HEK293 (cell line): ENCODE results near the gene NPTXR.

Source experiments
- CTCF ChIA-PET: fragments of 350-600 bp; formaldehyde crosslinking; extraction: SDS; loops from one replicate; lab custom pipeline; 2021; ENCODE audit warnings: antibody characterized with exemption; lab: Yijun Ruan, JAX
- POLR2A ChIA-PET: fragments of 300-600 bp; formaldehyde crosslinking; extraction: SDS; loops from one replicate; lab custom pipeline; 2020; ENCODE audit warnings: antibody characterized with exemption, inconsistent platforms; lab: Yijun Ruan, JAX
- H3K27ac ChIP-seq: fragments of 200-500 bp; sonication (Bioruptor generic); 2 replicates; pipeline ENCODE4 v1.5.1; 2014; ENCODE audit warnings: low read depth, low read length, control low read depth, inconsistent platforms; ENCODE audit errors: extremely low read depth
- H3K36me3 ChIP-seq, 2 experiments: fragments of 200-500 bp in 1 of 2; sonication (Bioruptor generic) in 1 of 2; 1 replicate in 1 of 2; 2 replicates in 1 of 2; pipeline ENCODE4 v1.5.1; 2014 to 2017; ENCODE audit warnings: inconsistent platforms in 2 of 2, low read length in 2 of 2; ENCODE audit not compliant: control insufficient read depth in 2 of 2, insufficient read depth in 1 of 2
- H3K4me1 ChIP-seq: fragments of 200-500 bp; sonication (Bioruptor generic); 2 replicates; pipeline ENCODE4 v1.5.1; 2014; ENCODE audit warnings: mild to moderate bottlenecking, low read length, inconsistent platforms; ENCODE audit not compliant: control insufficient read depth, insufficient read depth
- H3K4me3 ChIP-seq: 2 replicates; pipeline ENCODE4 v1.5.1; 2011; ENCODE audit warnings: low read depth, mild to moderate bottlenecking, control low read depth, low read length, moderate library complexity
- H3K9me3 ChIP-seq: fragments of 200-500 bp; sonication (Bioruptor generic); 2 replicates; pipeline ENCODE4 v1.5.1; 2014; ENCODE audit warnings: low read depth, low read length, inconsistent platforms; ENCODE audit not compliant: control insufficient read depth, insufficient read depth
- MEIS1 ChIP-seq: sonication (generic); formaldehyde crosslinking; IDR thresholded peaks from 2 replicates; pipeline ENCODE4 v1.8.1; 2022; ENCODE audit warnings: missing genetic modification reagents, mild to moderate bottlenecking, borderline replicate concordance
- TCF7L2 ChIP-seq: IDR thresholded peaks from 2 replicates; pipeline ENCODE4 v1.6.1; 2011; ENCODE audit warnings: low read depth, mild to moderate bottlenecking, inconsistent platforms, low read length, moderate library complexity, borderline replicate concordance
- ZBTB7A ChIP-seq: fragments of 450-650 bp; formaldehyde crosslinking; IDR thresholded peaks from 2 replicates; pipeline ENCODE4 v1.5.1; 2016; ENCODE audit warnings: low read depth, missing biosample characterization, missing genetic modification characterization
- ZNF157 ChIP-seq: fragments of 450-650 bp; formaldehyde crosslinking; IDR thresholded peaks from 2 replicates; pipeline ENCODE4 v1.5.1; 2016; ENCODE audit warnings: missing biosample characterization, missing genetic modification characterization
- ZNF16 ChIP-seq: fragments of 450-650 bp; formaldehyde crosslinking; IDR thresholded peaks from 2 replicates; pipeline ENCODE4 v1.5.1; 2016; ENCODE audit warnings: low read depth, missing biosample characterization, missing genetic modification characterization
- ZNF169 ChIP-seq: fragments of 450-650 bp; formaldehyde crosslinking; IDR thresholded peaks from 2 replicates; pipeline ENCODE4 v1.5.1; 2016; ENCODE audit warnings: missing biosample characterization, missing genetic modification characterization
- ZNF211 ChIP-seq: fragments of 450-650 bp; formaldehyde crosslinking; IDR thresholded peaks from 2 replicates; pipeline ENCODE4 v1.5.1; 2016; ENCODE audit warnings: low read depth, missing biosample characterization, missing genetic modification characterization
- ZNF221 ChIP-seq: fragments of 450-650 bp; formaldehyde crosslinking; IDR thresholded peaks from 2 replicates; pipeline ENCODE4 v1.5.1; 2017; ENCODE audit warnings: missing biosample characterization, missing genetic modification characterization, borderline replicate concordance
- ZNF23 ChIP-seq: fragments of 450-650 bp; formaldehyde crosslinking; IDR thresholded peaks from 2 replicates; pipeline ENCODE4 v1.5.1; 2016; ENCODE audit warnings: missing biosample characterization, missing genetic modification characterization, borderline replicate concordance
- ZNF433 ChIP-seq: fragments of 450-650 bp; formaldehyde crosslinking; IDR thresholded peaks from 2 replicates; pipeline ENCODE4 v1.5.1; 2016; ENCODE audit warnings: missing biosample characterization, missing genetic modification characterization, low read depth
- ZNF514 ChIP-seq: fragments of 450-650 bp; formaldehyde crosslinking; IDR thresholded peaks from 2 replicates; pipeline ENCODE4 v1.5.1; 2016; ENCODE audit warnings: missing biosample characterization, missing genetic modification characterization
- ZNF585B ChIP-seq: fragments of 450-650 bp; formaldehyde crosslinking; IDR thresholded peaks from 2 replicates; pipeline ENCODE4 v1.5.1; 2016; ENCODE audit warnings: missing biosample characterization, missing genetic modification characterization
- TF ChIP-seq, protein P1 (sequence below): fragments of 450-650 bp; formaldehyde crosslinking; IDR thresholded peaks from 2 replicates; pipeline ENCODE4 v1.5.1; 2016; ENCODE audit warnings: missing biosample characterization, missing genetic modification characterization
- TF ChIP-seq, protein P2 (sequence below): fragments of 450-650 bp; formaldehyde crosslinking; IDR thresholded peaks from 2 replicates; pipeline ENCODE4 v1.5.1; 2016; ENCODE audit warnings: missing biosample characterization, missing genetic modification characterization
- TF ChIP-seq, protein P3 (sequence below): fragments of 450-650 bp; formaldehyde crosslinking; IDR thresholded peaks from 2 replicates; pipeline ENCODE4 v1.5.1; 2016; ENCODE audit warnings: missing biosample characterization, missing genetic modification characterization
- TF ChIP-seq, protein P4 (sequence below): fragments of 450-650 bp; formaldehyde crosslinking; IDR thresholded peaks from 2 replicates; pipeline ENCODE4 v1.5.1; 2016; ENCODE audit warnings: missing biosample characterization, missing genetic modification characterization, borderline replicate concordance

NPTXR gene

DNA sequence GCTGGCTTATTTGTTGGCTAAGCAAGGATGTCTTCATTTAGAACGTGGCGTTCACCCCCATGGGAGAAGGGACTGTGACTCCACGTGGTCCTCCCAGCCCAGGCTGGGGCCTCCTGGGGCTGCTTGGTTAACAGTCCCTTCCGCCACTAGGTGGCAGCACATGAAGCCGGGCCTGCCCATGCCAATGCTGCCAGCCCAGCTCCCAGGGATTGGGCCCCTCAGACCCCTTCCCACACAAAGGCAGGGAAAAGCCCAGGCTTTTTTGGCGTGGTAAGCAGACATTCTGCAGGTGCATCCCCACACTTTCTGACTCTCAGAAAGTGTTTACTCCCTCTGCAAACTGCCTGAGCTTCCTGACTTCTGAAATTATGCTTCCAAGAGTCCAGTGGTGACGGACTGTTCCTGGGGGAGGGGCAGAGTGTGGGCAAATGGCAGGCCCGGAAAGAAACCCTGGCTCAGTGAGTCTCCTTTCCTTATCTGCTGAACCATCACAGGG is 25.1 kb upstream of the NPTXR start (continued):
- TF ChIP-seq, protein P1, sequence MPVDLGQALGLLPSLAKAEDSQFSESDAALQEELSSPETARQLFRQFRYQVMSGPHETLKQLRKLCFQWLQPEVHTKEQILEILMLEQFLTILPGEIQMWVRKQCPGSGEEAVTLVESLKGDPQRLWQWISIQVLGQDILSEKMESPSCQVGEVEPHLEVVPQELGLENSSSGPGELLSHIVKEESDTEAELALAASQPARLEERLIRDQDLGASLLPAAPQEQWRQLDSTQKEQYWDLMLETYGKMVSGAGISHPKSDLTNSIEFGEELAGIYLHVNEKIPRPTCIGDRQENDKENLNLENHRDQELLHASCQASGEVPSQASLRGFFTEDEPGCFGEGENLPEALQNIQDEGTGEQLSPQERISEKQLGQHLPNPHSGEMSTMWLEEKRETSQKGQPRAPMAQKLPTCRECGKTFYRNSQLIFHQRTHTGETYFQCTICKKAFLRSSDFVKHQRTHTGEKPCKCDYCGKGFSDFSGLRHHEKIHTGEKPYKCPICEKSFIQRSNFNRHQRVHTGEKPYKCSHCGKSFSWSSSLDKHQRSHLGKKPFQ (tag by site-specific recombination): no peak
- TF ChIP-seq, protein P2, sequence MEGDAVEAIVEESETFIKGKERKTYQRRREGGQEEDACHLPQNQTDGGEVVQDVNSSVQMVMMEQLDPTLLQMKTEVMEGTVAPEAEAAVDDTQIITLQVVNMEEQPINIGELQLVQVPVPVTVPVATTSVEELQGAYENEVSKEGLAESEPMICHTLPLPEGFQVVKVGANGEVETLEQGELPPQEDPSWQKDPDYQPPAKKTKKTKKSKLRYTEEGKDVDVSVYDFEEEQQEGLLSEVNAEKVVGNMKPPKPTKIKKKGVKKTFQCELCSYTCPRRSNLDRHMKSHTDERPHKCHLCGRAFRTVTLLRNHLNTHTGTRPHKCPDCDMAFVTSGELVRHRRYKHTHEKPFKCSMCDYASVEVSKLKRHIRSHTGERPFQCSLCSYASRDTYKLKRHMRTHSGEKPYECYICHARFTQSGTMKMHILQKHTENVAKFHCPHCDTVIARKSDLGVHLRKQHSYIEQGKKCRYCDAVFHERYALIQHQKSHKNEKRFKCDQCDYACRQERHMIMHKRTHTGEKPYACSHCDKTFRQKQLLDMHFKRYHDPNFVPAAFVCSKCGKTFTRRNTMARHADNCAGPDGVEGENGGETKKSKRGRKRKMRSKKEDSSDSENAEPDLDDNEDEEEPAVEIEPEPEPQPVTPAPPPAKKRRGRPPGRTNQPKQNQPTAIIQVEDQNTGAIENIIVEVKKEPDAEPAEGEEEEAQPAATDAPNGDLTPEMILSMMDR (tag by site-specific recombination): peak; percentile 86

DNA sequence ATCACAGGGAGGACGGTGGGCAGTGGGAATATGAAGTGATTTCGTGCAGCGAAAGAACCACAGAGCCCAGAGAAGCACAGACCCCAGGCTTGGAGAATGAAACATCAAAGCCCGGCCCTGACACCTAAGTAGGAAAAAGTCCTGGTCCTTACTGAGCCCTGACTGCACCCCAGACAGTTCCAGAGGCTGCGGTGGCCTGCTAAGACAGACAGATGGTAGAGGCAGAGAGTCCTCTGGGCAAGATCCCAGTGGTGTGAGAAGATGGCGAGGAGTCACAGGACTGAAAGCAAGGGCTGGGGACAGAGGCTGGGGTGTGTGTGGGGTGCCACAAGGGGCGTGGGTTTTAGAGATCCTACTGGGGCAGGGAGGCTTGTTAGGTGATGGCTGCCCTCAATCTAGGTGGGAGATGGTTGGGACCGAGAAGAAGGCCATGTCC is 24.5 kb upstream of the NPTXR start:
- POLR2A ChIA-PET: interaction anchor here (2.2 kb wide), 1 partner anchor 25 kb away, joined by 6 read pairs; no protein-coding TSS in a partner anchor
- TF ChIP-seq MEIS1 (CRISPR knock-in tag): no peak
- TF ChIP-seq, protein P3, sequence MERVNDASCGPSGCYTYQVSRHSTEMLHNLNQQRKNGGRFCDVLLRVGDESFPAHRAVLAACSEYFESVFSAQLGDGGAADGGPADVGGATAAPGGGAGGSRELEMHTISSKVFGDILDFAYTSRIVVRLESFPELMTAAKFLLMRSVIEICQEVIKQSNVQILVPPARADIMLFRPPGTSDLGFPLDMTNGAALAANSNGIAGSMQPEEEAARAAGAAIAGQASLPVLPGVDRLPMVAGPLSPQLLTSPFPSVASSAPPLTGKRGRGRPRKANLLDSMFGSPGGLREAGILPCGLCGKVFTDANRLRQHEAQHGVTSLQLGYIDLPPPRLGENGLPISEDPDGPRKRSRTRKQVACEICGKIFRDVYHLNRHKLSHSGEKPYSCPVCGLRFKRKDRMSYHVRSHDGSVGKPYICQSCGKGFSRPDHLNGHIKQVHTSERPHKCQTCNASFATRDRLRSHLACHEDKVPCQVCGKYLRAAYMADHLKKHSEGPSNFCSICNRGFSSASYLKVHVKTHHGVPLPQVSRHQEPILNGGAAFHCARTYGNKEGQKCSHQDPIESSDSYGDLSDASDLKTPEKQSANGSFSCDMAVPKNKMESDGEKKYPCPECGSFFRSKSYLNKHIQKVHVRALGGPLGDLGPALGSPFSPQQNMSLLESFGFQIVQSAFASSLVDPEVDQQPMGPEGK: no peak
- CTCF ChIA-PET: interaction anchor here (0.5 to 5.1 kb wide), 21 partner anchors 10 to 443 kb away, joined by 3 to 128 read pairs (median 7); no protein-coding TSS in a partner anchor

DNA sequence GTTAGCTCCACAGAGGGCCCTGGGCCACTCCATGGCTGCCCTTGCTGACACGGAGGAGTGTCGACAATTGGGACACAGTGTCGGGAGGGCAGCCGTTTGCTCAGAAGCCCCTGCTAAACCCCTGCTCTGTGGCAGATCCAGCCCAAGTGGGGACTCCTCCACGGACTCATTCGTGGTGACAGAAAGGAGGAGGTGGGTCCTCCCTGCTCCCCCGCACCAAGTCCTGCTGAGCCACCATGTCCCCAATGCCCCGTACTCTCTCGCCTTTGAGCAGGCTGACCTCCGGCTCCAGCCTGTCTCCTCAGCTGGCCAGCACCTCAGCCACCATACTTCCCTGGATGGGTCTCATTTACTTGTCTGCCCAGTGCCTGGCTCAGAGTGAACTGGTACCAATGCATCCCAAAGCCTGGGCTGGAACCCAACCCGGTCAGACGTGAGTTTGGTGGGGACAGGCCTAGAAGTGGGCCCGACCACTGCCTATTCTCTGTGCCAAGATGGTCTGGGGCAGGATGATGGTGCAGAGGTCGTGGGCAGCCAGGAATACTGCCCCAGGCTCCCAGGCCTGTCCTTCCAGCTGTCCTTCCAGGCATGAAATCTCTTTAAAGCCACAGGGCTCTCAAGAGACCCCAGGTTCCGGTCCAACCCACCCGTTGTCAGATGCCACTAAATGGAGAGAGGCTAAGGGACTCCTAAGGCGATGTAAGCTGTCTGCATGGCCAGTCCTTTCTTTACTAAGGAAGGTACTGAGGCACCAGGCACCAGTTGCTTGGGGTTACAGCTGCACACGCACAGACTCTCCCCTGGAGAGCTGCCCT is 23.9 kb upstream of the NPTXR start:
- Histone ChIP-seq H3K4me3 (no peak overlapping the region), H3K4me1 (peaks cover 8% of the 10 kb centered on the region), H3K9me3 (no peaks in the 10 kb centered on the region), H3K27ac (no peak overlapping the region), H3K36me3 (peaks cover 13 to 68% of the 10 kb centered on the region in 2 experiments)
- ChIA-PET CTCF (interaction anchor here (0.5 to 5.1 kb wide), 7 partner anchors 14 to 138 kb away, joined by 3 to 128 read pairs (median 7); no protein-coding TSS in a partner anchor), POLR2A (interaction anchor here (0.7 to 1.4 kb wide), 2 partner anchors 25 to 451 kb away, joined by 3 to 6 read pairs; partner anchors contain the start of gene RPL3)
- TF ChIP-seq, protein P4, sequence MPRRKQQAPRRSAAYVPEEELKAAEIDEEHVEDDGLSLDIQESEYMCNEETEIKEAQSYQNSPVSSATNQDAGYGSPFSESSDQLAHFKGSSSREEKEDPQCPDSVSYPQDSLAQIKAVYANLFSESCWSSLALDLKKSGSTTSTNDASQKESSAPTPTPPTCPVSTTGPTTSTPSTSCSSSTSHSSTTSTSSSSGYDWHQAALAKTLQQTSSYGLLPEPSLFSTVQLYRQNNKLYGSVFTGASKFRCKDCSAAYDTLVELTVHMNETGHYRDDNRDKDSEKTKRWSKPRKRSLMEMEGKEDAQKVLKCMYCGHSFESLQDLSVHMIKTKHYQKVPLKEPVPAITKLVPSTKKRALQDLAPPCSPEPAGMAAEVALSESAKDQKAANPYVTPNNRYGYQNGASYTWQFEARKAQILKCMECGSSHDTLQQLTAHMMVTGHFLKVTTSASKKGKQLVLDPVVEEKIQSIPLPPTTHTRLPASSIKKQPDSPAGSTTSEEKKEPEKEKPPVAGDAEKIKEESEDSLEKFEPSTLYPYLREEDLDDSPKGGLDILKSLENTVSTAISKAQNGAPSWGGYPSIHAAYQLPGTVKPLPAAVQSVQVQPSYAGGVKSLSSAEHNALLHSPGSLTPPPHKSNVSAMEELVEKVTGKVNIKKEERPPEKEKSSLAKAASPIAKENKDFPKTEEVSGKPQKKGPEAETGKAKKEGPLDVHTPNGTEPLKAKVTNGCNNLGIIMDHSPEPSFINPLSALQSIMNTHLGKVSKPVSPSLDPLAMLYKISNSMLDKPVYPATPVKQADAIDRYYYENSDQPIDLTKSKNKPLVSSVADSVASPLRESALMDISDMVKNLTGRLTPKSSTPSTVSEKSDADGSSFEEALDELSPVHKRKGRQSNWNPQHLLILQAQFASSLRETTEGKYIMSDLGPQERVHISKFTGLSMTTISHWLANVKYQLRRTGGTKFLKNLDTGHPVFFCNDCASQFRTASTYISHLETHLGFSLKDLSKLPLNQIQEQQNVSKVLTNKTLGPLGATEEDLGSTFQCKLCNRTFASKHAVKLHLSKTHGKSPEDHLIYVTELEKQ (tag by site-specific recombination): no peak
- TF ChIP-seq ZNF585B (tag by site-specific recombination) (no peak), ZNF211 (tag by site-specific recombination) (no peak), ZNF514 (tag by site-specific recombination) (no peak), TCF7L2 (no peak), ZNF157 (tag by site-specific recombination) (no peak), ZBTB7A (no peak), ZNF169 (tag by site-specific recombination) (no peak), ZNF16 (tag by site-specific recombination) (no peak), ZNF433 (tag by site-specific recombination) (no peak), ZNF221 (no peak), ZNF23 (no peak)

More for the DNA sequence above, 24.5 kb upstream of the NPTXR start:
- H3K9me3 ChIP-seq: no peaks in the 10 kb centered on the region
- peaks cover 10% of the 10 kb centered on the region for H3K4me1 ChIP-seq
- H3K4me3 ChIP-seq: no peak overlapping the region
- peaks cover 13 to 66% of the 10 kb centered on the region in 2 experiments for H3K36me3 ChIP-seq
- H3K27ac ChIP-seq: no peak overlapping the region; the same call in 1 of the 2 replicates
